GM12878 (cell line): ENCODE measurements around the gene SETD2. TPM values are rescaled to one million over a fixed set of nuclear protein-coding genes. Genes with fewer than 3 reads are reported as not detected.

Source experiments
- ATAC-seq: fragments of 200-7000 bp; cut with Tn5 transposase; 3 replicates; pipeline ENCODE4 v1.9.1; 2020; ENCODE audit warnings: mild to moderate bottlenecking, moderate library complexity
- BruUV-seq: library from RNA; stranded (reverse); fragments of 400-500 nt; replicated peaks from 2 replicates; lab custom pipeline; 2021; lab: Mats Ljungman, UMichigan
- CTCF ChIA-PET: fragments of 300-600 bp; sonication (Branson Sonifier 250); formaldehyde crosslinking; extraction: SDS; loops from one replicate; lab custom pipeline; 2021; ENCODE audit warnings: inconsistent platforms; lab: Yijun Ruan, JAX
- POLR2A ChIA-PET: fragments of 350-600 bp; formaldehyde crosslinking; extraction: SDS; loops from one replicate; lab custom pipeline; 2021; ENCODE audit warnings: inconsistent platforms; lab: Charles Lee
- RAD21 ChIA-PET: fragments of 300-600 bp; sonication (Branson Sonifier 250); formaldehyde crosslinking; loops from one replicate; lab custom pipeline; 2023; ENCODE audit warnings: antibody characterized with exemption; ENCODE audit not compliant: unreplicated experiment; lab: Charles Lee
- SMC1A ChIA-PET: fragments of 300-600 bp; sonication (Branson Sonifier 250); formaldehyde crosslinking; loops from one replicate; lab custom pipeline; 2023; ENCODE audit not compliant: unreplicated experiment, uncharacterized antibody; lab: Charles Lee
- DNase-seq: peaks from one replicate; pipeline ENCODE4 v3.0.0-alpha.2; 2011; ENCODE audit warnings: low read depth, low spot score
- FAIRE-seq: peaks from 3 replicates; lab custom pipeline; 2011; peaks lifted over from hg19 to GRCh38; lab: Jason Lieb, UNC
- H2AFZ ChIP-seq: 2 replicates; pipeline ENCODE4 v1.6.0; 2011; ENCODE audit warnings: low read depth, low read length, control low read depth; ENCODE audit not compliant: control insufficient read depth
- H3K27ac ChIP-seq: 2 replicates; pipeline ENCODE4 v1.5.1; 2011; ENCODE audit warnings: control low read depth; ENCODE audit not compliant: control insufficient read depth, insufficient read depth
- H3K27me3 ChIP-seq, 2 experiments: replicated peaks in 1 of 2; 2 replicates each; pipeline versions ENCODE4 v1.6.0 to v1.6.1; 2011; ENCODE audit warnings: low read length in 1 of 2; ENCODE audit not compliant: control insufficient read depth in 2 of 2, insufficient read depth in 2 of 2
- H3K36me3 ChIP-seq, 2 experiments: 2 replicates each; pipeline ENCODE4 v1.5.1; 2011; ENCODE audit warnings: low read length in 1 of 2; ENCODE audit not compliant: control insufficient read depth in 2 of 2, insufficient read depth in 2 of 2
- H3K4me1 ChIP-seq: 2 replicates; pipeline ENCODE4 v1.6.1; 2011; ENCODE audit warnings: mild to moderate bottlenecking, low read length, moderate library complexity, mixed read lengths; ENCODE audit not compliant: control insufficient read depth, insufficient read depth
- H3K4me2 ChIP-seq: 2 replicates; pipeline ENCODE4 v1.6.0; 2011; ENCODE audit warnings: control low read depth; ENCODE audit not compliant: control insufficient read depth, insufficient read depth
- H3K4me3 ChIP-seq: fragments of 200-600 bp; sonication (generic); 2 replicates; pipeline ENCODE4 v1.5.1; 2016
- H3K79me2 ChIP-seq: 2 replicates; pipeline ENCODE4 v1.6.0; 2011; ENCODE audit warnings: low read length; ENCODE audit not compliant: control insufficient read depth, insufficient read depth
- H3K9ac ChIP-seq: 2 replicates; pipeline ENCODE4 v1.8.0; 2011; ENCODE audit warnings: low read length, control low read depth, mixed read lengths; ENCODE audit not compliant: control insufficient read depth, insufficient read depth
- H3K9me3 ChIP-seq: replicated peaks from 3 replicates; pipeline ENCODE4 v1.5.1; 2011; ENCODE audit warnings: mild to moderate bottlenecking, low read length; ENCODE audit not compliant: control insufficient read depth, insufficient read depth
- H4K20me1 ChIP-seq: 2 replicates; pipeline ENCODE4 v1.6.0; 2011; ENCODE audit not compliant: control insufficient read depth, insufficient read depth
- BCL11A ChIP-seq: IDR thresholded peaks from 2 replicates; pipeline ENCODE4 v1.6.1; 2011; ENCODE audit warnings: low read depth, low read length
- CBX3 ChIP-seq: fragments of 200-600 bp; sonication (generic); IDR thresholded peaks from 2 replicates; pipeline ENCODE4 v1.6.1; 2016; ENCODE audit warnings: low read depth, borderline replicate concordance
- CUX1 ChIP-seq: IDR thresholded peaks from 2 replicates; pipeline ENCODE4 v1.6.1; 2012; ENCODE audit warnings: improper control_type of control experiment, low read depth, low read length; ENCODE audit not compliant: insufficient replicate concordance
- ESRRA ChIP-seq: IDR thresholded peaks from 2 replicates; pipeline ENCODE4 v1.6.1; 2012; ENCODE audit warnings: mild to moderate bottlenecking, low read length, improper control_type of control experiment
- NFIC ChIP-seq: IDR thresholded peaks from 2 replicates; pipeline ENCODE4 v1.6.1; 2012; ENCODE audit warnings: low read depth, mild to moderate bottlenecking, inconsistent platforms, low read length, moderate library complexity
- NKRF ChIP-seq: fragments of 450-650 bp; conservative IDR thresholded peaks from 2 replicates; pipeline ENCODE4 v1.6.1; 2017; ENCODE audit warnings: mild to moderate bottlenecking, moderate library complexity
- PBX3 ChIP-seq: IDR thresholded peaks from 2 replicates; pipeline ENCODE4 v1.6.1; 2011; ENCODE audit warnings: mild to moderate bottlenecking, low read depth, low read length, moderate library complexity; ENCODE audit not compliant: insufficient replicate concordance
- PRDM15 ChIP-seq: fragments of 450-650 bp; formaldehyde crosslinking; IDR thresholded peaks from 2 replicates; pipeline ENCODE4 v1.4.0; 2020; ENCODE audit warnings: mild to moderate bottlenecking, moderate library complexity
- RAD21 ChIP-seq: IDR thresholded peaks from 2 replicates; pipeline ENCODE4 v1.6.1; 2011; ENCODE audit warnings: mild to moderate bottlenecking, low read depth, low read length, moderate library complexity; ENCODE audit not compliant: insufficient read depth
- WGBS: methylation state at CpG from one replicate; pipeline ENCODE4 v1.1.6; 2016; ENCODE audit warnings: low lambda C conversion rate; ENCODE audit not compliant: insufficient replicate concordance, insufficient coverage; ENCODE audit errors: missing lambda C conversion rate; 5-methylcytosine and 5-hydroxymethylcytosine counted together
- in situ Hi-C: fragments of 300-500 bp; cut with MboI; formaldehyde crosslinking; loops from 9 replicates; pipeline ENCODE4 v1.14.3; 2018; ENCODE audit warnings: mixed read lengths
- intact Hi-C: fragments of 100-400 bp; cut with micrococcal nuclease; formaldehyde crosslinking; loops from one replicate; pipeline ENCODE4 v1.14.2; 2022; ENCODE audit not compliant: unreplicated experiment
- polyA plus RNA-seq, 11 experiments: library from polyadenylated mRNA; depleted of rRNA in 4 of 11; unstranded in 6 of 11; stranded (reverse) in 5 of 11; fragments of >200 nt; fragmentation: Nextera tagmentation in 4 of 11; fragmentation: Illumina TruSeq in 1 of 11; extraction: Ambion mirVana in 4 of 11; extraction: Trizol in 1 of 11; gene quantifications; 1 replicate in 1 of 11; 2 replicates in 10 of 11; pipeline versions ENCODE4 v1.2.1 to v1.2.3, GENCODE V29; 2011 to 2016; ENCODE audit warnings: inconsistent platforms in 2 of 11, missing spikeins in 2 of 11, low read depth in 1 of 11
- total RNA-seq, 4 experiments: library from RNA; depleted of rRNA in 3 of 4; stranded (reverse); fragments of >200 nt in 3 of 4; fragmentation: Illumina TruSeq in 1 of 4; extraction: Trizol in 1 of 4; gene quantifications; 2 replicates each; pipeline versions ENCODE4 v1.2.1 to v1.2.3, GENCODE V29; 2013 to 2021

Gene SETD2
- total and polyA plus RNA-seq, 10 of the 15 experiments (the other 5 are each of a cell fraction or from before 2014, with no cell fraction given): 8.4 to 44.9 (median 24.5) TPM

- WGBS: 2% methylated on average over 2 of the region's 2 CpGs
- POLR2A ChIA-PET: interaction anchor here (0.6 to 1.2 kb wide), 9 partner anchors 8 to 631 kb away, joined by 3 to 9 read pairs (median 4); no protein-coding TSS in a partner anchor
- TF ChIP-seq NKRF (no peak), ESRRA (no peak), PBX3 (no peak), CBX3 (no peak), CUX1 (no peak), NFIC (no peak), RAD21 (no peak), BCL11A (no peak), PRDM15 (CRISPR knock-in tag) (no peak)
Observed at GRCh38 chr3:47149339-47149933, 14.5 kb downstream of the SETD2 start.

More at GRCh38 chr3:47149339-47149933, 14.5 kb downstream of the SETD2 start:
- no peaks in the 10 kb centered on the region for H4K20me1 ChIP-seq
- H3K36me3 ChIP-seq: no peaks in the 10 kb centered on the region
- no peak overlapping the region for H2AFZ ChIP-seq
- in situ Hi-C loops: no loop called here
- H3K27ac ChIP-seq: no peak overlapping the region
- no peaks in the 10 kb centered on the region for H3K27me3 ChIP-seq
- H3K4me1 ChIP-seq: no peaks in the 10 kb centered on the region
- H3K4me2 ChIP-seq: no peak overlapping the region
- SMC1A ChIA-PET: interaction anchor here (0.7 to 2.1 kb wide), 6 partner anchors 8 to 66 kb away, joined by 3 to 10 read pairs (median 6); no protein-coding TSS in a partner anchor
- ATAC-seq (peak; percentile 72), FAIRE-seq (peak; percentile 73), DNase-seq (no peak)
- CTCF ChIA-PET: interaction anchor here (1.3 to 1.6 kb wide), 3 partner anchors 9 to 142 kb away, joined by 3 to 5 read pairs (median 4); no protein-coding TSS in a partner anchor
- no TSS peak for BruUV-seq
- intact Hi-C loops: no loop called here
- peaks cover 86% of the 10 kb centered on the region for H3K79me2 ChIP-seq
- no peak overlapping the region for H3K4me3 ChIP-seq
- RAD21 ChIA-PET: interaction anchor here (1.0 kb wide), 2 partner anchors 15 to 80 kb away, joined by 4 read pairs; partner anchors contain the start of gene SETD2
- H3K9me3 ChIP-seq: no peaks in the 10 kb centered on the region; the same call in 2 of the 3 replicates
- H3K9ac ChIP-seq: no peak overlapping the region
